Sigmoid colon (tissue), 7 donors: ENCODE measurements around the gene SEC16A. TPM values are rescaled to one million over a fixed set of nuclear protein-coding genes. Genes with fewer than 3 reads are reported as not detected.

Experiments used
- DNase-seq: peaks from one replicate; pipeline ENCODE4 v3.0.0-alpha.2; 2019
- H3K27ac ChIP-seq, 4 donors: fragments of 200-600 bp; sonication (generic); one replicate each; pipeline ENCODE4 v1.5.1; 2016 to 2019; ENCODE audit warnings: mild to moderate bottlenecking in 1 of 4
- H3K27me3 ChIP-seq, 3 donors: fragments of 200-600 bp; sonication (generic); one replicate each; pipeline ENCODE4 v1.5.1; 2019; ENCODE audit warnings: mild to moderate bottlenecking in 1 of 3
- H3K36me3 ChIP-seq, 4 donors: fragments of 200-600 bp; sonication (generic); one replicate each; pipeline ENCODE4 v1.5.1; 2016 to 2019
- H3K4me1 ChIP-seq, 4 donors: fragments of 200-600 bp; sonication (generic); one replicate each; pipeline ENCODE4 v1.5.1; 2017 to 2019
- H3K4me3 ChIP-seq, 4 donors: fragments of 200-600 bp; sonication (generic); one replicate each; pipeline ENCODE4 v1.5.1; 2017 to 2019; ENCODE audit warnings: mild to moderate bottlenecking in 2 of 4, moderate library complexity in 1 of 4
- H3K9me3 ChIP-seq, 4 donors: fragments of 200-600 bp in 3 of 4; sonication (generic) in 3 of 4; one replicate each; pipeline versions ENCODE4 v1.5.1 to v1.6.1; 2013 to 2019
- CTCF ChIP-seq, 4 experiments: fragments of 450-650 bp in 3 of 4; fragments of 200-600 bp in 1 of 4; IDR thresholded peaks; one replicate each; pipeline ENCODE4 v1.5.1; 2016 to 2019; ENCODE audit warnings: antibody characterized with exemption in 4 of 4, mild to moderate bottlenecking in 3 of 4, moderate library complexity in 2 of 4
- EP300 ChIP-seq, 4 donors: sonication (generic); formaldehyde crosslinking; IDR thresholded peaks; one replicate each; pipeline ENCODE4 v1.6.1; 2017; ENCODE audit warnings: antibody characterized with exemption in 4 of 4
- POLR2A ChIP-seq, 2 donors: fragments of 450-650 bp; IDR thresholded peaks; one replicate each; pipeline ENCODE4 v1.6.1; 2016; ENCODE audit warnings: antibody characterized with exemption in 2 of 2, mild to moderate bottlenecking in 2 of 2, moderate library complexity in 2 of 2
- POLR2AphosphoS5 ChIP-seq, 4 donors: sonication (generic); formaldehyde crosslinking; IDR thresholded peaks; one replicate each; pipeline ENCODE4 v1.6.1; 2017; ENCODE audit warnings: antibody characterized with exemption in 4 of 4
- WGBS, 2 donors: extraction: QIAGEN DNeasy Blood & Tissue Kit; methylation state at CpG; one replicate each; pipeline ENCODE4 v1.1.7; 2013; 5-methylcytosine and 5-hydroxymethylcytosine counted together
- intact Hi-C: fragments of 100-400 bp; cut with DNase I; formaldehyde crosslinking; loops from one replicate; pipeline ENCODE4 v1.15.1; 2023
- polyA plus RNA-seq, 3 donors: library from polyadenylated mRNA; stranded (reverse); fragments of 200-250 nt; gene quantifications; one replicate each; pipeline ENCODE4 v1.2.3, GENCODE V29; 2013
- total RNA-seq, 4 donors: library from RNA; depleted of rRNA; stranded (reverse); fragments of >200 nt; gene quantifications; one replicate each; pipeline ENCODE4 v1.1.0, GENCODE V29; 2016
- donor health status: healthy with polysubstance abuse.
- donor health status: Bipolar disorder and iron deficiency.
- donor health status: healthy.

Gene SEC16A
- total and polyA plus RNA-seq, 7 donors: 22.8 to 57.0 (median 27.5) TPM

- H3K9me3 ChIP-seq: no peaks in the 10 kb centered on the region
- WGBS, 2 donors: 92 to 96% methylated on average over 20 of the region's 20 CpGs
- no peak for DNase-seq
- H3K27ac ChIP-seq: no peak overlapping the region
- H3K27me3 ChIP-seq: no peaks in the 10 kb centered on the region
- peaks cover 0 to 7% (median 5%) of the 10 kb centered on the region in 4 donors for H3K4me1 ChIP-seq
- peaks cover 54 to 85% (median 58%) of the 10 kb centered on the region in 4 donors for H3K36me3 ChIP-seq
- no peak for TF ChIP-seq POLR2A (IDR thresholded peaks at IDR 0.05)
- no peak for TF ChIP-seq EP300 (IDR thresholded peaks at IDR 0.05)
- TF ChIP-seq CTCF (IDR thresholded peaks at IDR 0.05): no peak
- TF ChIP-seq POLR2AphosphoS5 (IDR thresholded peaks at IDR 0.05): no peak
- intact Hi-C loops: no loop called here
- H3K4me3 ChIP-seq: no peak overlapping the region
These were observed 38.7 kb downstream of the SEC16A start for GRCh38 chr9:136444102-136444501.

DNA sequence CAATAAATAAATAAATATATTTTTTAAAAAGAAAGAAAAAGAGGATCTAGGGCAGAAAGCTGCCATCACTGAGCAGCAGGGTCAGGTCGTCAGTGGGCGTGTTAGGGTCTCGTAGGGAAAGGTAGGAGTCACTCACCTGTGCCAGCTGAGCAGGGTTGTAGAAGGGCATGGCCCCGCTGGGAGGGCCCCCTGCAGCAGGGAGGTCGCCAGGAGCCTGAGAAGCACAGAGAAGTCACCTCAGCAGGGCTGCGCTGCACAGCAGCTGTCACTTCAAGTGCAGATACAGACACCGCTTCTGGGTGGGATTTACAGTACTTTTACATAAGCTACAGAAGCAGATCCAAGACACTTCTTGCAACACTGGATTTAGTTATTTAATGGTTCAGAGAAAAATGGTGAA, 39.2 kb downstream of the SEC16A start:
- Histone ChIP-seq H3K36me3 (peaks cover 51 to 80% (median 56%) of the 10 kb centered on the region in 4 donors), H3K9me3 (no peaks in the 10 kb centered on the region), H3K27me3 (no peaks in the 10 kb centered on the region), H3K4me1 (peaks cover 0 to 11% (median 7%) of the 10 kb centered on the region in 4 donors), H3K27ac (no peak overlapping the region), H3K4me3 (no peak overlapping the region)
- TF ChIP-seq POLR2AphosphoS5 (IDR thresholded peaks at IDR 0.05) (no peak), CTCF (IDR thresholded peaks at IDR 0.05) (no peak), POLR2A (IDR thresholded peaks at IDR 0.05) (no peak), EP300 (IDR thresholded peaks at IDR 0.05) (no peak)
- WGBS, 2 donors: 93 to 95% methylated on average over 7 of the region's 7 CpGs
- DNase-seq: no peak
- intact Hi-C loops: no loop called here

DNA sequence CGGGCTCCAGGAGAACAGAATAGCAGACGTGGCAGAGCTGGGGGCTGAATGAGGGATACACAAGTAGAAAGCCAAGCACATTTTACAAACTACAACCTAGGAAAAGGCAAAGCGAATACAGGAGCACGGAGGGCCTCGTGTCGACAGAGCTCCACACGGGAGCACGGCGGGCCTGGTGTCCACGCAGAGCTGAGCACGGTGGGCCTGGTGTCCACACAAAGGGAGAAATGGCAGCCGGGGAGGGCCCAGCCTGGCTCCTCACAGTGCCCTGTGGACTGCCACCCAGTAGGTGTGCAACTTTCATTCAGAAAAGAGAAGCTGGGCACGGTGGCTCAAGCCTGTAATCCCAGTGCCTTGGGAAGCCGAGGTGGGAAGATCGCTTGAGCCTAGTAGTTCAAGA, 39.8 kb downstream of the SEC16A start:
- H3K4me1 ChIP-seq: peaks cover 0 to 17% (median 13%) of the 10 kb centered on the region in 4 donors
- no peak overlapping the region for H3K4me3 ChIP-seq
- no peaks in the 10 kb centered on the region for H3K9me3 ChIP-seq
- no peaks in the 10 kb centered on the region for H3K27me3 ChIP-seq
- H3K36me3 ChIP-seq: peaks cover 45 to 74% (median 51%) of the 10 kb centered on the region in 4 donors
- H3K27ac ChIP-seq: no peak overlapping the region
- no peak for TF ChIP-seq POLR2A (IDR thresholded peaks at IDR 0.05)
- TF ChIP-seq CTCF (IDR thresholded peaks at IDR 0.05): no peak
- TF ChIP-seq POLR2AphosphoS5 (IDR thresholded peaks at IDR 0.05): no peak
- no peak for TF ChIP-seq EP300 (IDR thresholded peaks at IDR 0.05)
- intact Hi-C loops: no loop called here
- 95 to 96% methylated on average over 15 of the region's 15 CpGs for WGBS, 2 donors
- DNase-seq: no peak

DNA sequence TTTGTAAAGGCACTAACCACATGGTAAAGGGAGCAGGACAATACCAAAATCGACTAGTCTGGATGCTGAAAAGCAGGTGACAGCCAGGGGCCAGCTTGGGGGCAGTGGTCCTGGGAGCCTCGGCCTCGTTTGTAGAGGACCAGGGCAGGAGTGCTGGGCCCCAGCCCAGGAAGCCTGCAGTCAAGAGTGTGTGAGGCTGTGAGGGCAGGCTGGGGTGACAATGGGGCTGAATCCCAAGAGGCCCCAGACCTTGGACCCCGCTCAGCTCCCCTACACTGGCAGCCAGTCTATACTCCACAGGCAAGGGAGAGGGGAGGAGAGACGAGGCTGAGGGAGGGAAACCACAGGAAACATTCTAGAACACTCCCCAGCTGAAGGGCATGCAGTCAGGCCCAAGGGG, 40.6 kb downstream of the SEC16A start:
- H3K27me3 ChIP-seq: no peaks in the 10 kb centered on the region
- intact Hi-C loops: no loop called here
- DNase-seq: no peak
- TF ChIP-seq EP300 (IDR thresholded peaks at IDR 0.05) (no peak), CTCF (IDR thresholded peaks at IDR 0.05) (no peak), POLR2AphosphoS5 (IDR thresholded peaks at IDR 0.05) (no peak), POLR2A (IDR thresholded peaks at IDR 0.05) (no peak)
- 89 to 94% methylated on average over 5 of the region's 5 CpGs for WGBS, 2 donors
- H3K4me3 ChIP-seq: no peak overlapping the region
- H3K36me3 ChIP-seq: peaks cover 37 to 66% (median 45%) of the 10 kb centered on the region in 4 donors
- H3K27ac ChIP-seq: no peak overlapping the region
- H3K4me1 ChIP-seq: peaks cover 2 to 25% (median 21%) of the 10 kb centered on the region in 4 donors
- no peaks in the 10 kb centered on the region for H3K9me3 ChIP-seq

- Histone ChIP-seq H3K36me3 (peaks cover 32 to 61% (median 40%) of the 10 kb centered on the region in 4 donors), H3K27me3 (no peaks in the 10 kb centered on the region), H3K4me1 (peaks cover 2 to 30% (median 26%) of the 10 kb centered on the region in 4 donors), H3K27ac (no peak overlapping the region), H3K4me3 (no peak overlapping the region), H3K9me3 (no peaks in the 10 kb centered on the region)
- WGBS, 2 donors: 92 to 93% methylated on average over 17 of the region's 17 CpGs
- TF ChIP-seq POLR2AphosphoS5 (IDR thresholded peaks at IDR 0.05) (no peak), POLR2A (IDR thresholded peaks at IDR 0.05) (no peak), EP300 (IDR thresholded peaks at IDR 0.05) (no peak), CTCF (IDR thresholded peaks at IDR 0.05) (no peak)
- intact Hi-C loops: no loop called here
- DNase-seq: no peak
These were observed 41.1 kb downstream of the SEC16A start for GRCh38 chr9:136441681-136442245.
